GM18519 (cell line): Measurements from ENCODE around the gene BBLN.

ENCODE experiments used
- ATAC-seq: cut with Tn5 transposase; IDR thresholded peaks from one replicate; pipeline ENCODE4 v1.9.1; 2021; ENCODE audit warnings: mild to moderate bottlenecking, moderate library complexity; ENCODE audit not compliant: unreplicated experiment, low FRiP score

Gene BBLN

DNA sequence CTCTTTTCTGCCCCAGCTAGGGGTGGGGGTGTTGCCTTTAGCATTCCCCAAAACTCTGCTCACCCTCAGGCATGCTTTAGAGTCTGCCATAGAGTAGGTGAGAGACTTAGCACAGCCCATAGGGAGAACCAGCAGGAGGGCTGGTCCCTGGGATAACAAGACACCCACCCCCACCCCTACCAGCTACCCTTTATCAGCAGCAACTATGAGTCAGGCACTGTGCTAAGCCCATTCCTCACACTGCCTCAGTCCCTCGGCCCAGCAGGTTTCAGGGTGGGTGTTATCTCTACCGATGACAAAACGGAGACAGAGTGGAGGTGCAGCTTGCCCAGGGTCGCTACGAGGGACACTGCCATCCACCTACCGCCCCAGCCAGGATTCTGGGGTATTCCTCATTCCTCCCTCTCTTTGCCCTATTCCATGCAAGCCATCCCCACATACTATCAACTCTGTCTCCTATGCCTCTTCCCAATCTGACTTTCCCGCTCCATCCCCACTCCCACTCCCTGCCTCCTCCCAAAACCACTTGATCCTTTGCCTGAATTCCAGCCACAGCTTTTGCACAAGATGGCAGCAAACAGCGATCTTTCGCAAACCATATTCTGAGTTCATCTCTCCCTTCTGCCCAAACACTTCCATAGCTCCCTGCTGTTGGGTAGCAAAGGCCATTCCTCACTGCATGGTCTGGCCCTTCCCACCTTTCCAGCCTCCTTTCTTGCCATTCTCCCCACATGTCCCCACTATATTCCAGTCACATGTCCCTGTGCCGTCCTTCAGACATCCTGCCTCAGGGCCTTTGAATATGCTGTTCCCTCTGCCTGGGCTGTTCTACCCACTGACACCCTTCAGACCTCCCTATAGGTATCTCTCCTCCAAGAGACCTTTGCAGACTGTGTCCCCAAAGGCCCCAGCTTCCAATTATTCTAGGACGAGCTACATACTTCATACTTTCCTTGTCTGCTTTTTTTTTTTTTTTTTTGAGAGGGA lies 26.2 kb downstream of the BBLN start:
- no peak for ATAC-seq

DNA sequence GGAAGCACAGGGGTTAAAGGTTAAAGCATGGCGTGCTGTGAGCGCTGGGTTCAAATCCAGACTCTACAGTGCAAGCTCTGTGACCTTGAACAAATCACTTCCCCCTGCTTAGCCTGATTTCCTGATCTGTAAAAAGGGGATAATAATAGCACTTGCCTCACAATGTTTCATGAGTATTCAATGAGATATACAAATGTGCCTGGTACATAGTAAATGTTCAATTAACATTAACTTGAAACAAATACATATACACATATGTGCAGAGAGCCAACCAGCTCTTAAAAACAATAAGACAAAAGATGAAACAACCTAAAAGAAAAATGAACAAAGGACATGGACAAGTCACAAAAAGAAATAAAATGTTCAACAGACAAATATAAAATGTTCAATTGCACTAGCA lies 27.3 kb downstream of the BBLN start:
- ATAC-seq: no peak

DNA sequence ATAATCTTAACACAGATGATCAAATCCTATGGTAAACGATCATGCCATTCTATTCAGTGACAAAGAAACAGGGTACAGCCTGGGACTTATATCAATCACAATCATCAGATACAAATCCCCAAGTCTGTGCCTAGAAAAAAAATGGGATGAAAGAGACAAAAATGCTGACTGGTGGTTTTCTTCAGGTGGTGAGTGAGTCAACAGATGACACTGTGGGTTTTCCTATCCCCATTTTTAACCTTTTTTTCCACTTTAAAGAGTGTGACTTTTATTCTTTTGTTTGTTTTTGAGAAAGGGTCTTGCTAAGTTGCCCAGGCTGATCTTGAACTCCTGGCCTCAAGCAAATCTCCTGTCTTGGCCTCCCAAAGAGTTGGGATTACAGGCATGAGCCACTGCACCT lies 28.1 kb downstream of the BBLN start:
- ATAC-seq: no peak

GRCh38 chr9:128190013-128190412 lies 29.9 kb downstream of the BBLN start:
- ATAC-seq: no peak

DNA sequence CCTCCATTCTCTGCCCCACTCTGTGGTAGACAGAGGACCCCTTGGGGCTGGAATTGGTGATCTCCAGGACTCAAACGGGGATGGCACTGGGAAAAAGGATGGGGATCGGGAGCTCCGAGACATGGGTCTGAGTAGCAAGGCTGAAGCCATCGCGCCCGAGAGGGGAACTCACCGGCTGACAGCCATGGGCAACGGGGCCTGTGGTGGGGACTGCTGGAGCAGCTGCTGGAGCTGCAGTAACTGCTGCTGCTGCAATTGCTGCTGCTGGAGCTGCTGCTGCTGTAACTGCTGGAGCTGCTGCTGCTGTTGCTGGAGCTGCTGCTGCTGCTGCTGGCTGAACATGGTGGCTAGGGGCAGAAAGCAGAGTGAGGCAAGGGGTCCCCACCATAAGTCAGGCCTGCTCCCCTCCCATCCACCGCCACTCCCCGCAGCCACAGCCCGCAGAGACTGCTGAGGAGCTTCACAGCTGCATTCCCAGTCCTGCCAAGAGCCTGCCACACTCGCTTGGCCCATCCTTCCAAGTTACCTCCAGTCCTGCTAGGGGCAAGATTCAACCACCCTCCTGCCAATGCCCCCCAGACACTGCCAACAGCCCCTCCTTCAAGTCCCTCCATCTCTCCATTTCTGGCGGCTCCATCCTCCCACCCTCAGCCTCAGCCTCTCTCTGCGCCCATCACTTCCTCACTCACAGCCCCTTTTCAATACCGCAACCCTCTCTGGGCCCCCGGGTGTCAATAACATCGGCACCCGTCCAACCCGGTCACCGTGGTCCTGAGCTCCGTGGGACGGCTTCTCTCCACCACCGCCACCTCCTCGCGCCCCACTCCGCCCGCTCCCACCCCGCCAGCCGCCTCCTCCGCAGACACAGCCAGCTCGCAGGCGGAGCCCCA lies 30.7 kb downstream of the BBLN start:
- ATAC-seq: no peak

DNA sequence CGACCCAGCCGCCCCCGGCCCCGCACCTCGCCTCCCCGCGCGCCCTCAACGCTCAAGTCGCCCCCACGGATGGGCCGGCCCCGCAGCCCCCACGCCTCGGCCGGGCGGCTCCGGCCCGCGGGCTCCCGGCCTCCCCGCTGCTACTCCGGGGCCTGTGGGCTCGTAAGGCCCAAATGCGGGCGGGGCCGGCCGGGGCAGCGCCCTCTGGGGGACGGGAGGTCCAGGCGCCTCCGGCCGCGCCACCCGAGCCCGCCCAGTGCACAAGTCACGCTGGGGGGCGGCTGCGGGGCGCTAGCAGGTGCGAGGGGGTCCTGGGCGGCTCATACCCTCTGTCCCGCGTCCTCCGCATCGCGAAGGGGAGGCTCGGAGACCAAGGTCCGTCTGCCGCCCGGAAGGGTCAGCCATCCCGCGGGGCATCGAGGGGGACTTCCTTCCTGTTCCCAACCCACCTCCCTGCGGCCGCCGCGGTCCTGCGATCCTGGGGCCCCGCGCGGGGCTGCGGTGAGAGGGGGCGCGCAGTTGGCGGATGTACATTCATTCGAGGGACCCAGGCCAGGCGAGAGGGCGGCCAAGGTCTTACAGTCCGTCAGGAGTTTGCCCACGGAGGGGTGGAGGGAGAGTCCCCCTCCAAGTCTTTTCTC lies 31.5 kb downstream of the BBLN start, which contains the start of gene CIZ1:
TSS of gene CIZ1 (minus strand) at position 167 of the 641 bp plus-strand sequence. CDS start 715 bp downstream, outside the sequence.
- ATAC-seq: peak; percentile 41

GRCh38 chr9:128192601-128193371 lies 32.7 kb downstream of the BBLN start:
- ATAC-seq: peak; percentile 59

- no peak for ATAC-seq
These were observed 33.5 kb downstream of the BBLN start for GRCh38 chr9:128193469-128194096.

GRCh38 chr9:128201441-128202369 lies 41.6 kb downstream of the BBLN start:
- ATAC-seq: no peak

- ATAC-seq: no peak
These were observed 42.6 kb downstream of the BBLN start for GRCh38 chr9:128202648-128203023.

DNA sequence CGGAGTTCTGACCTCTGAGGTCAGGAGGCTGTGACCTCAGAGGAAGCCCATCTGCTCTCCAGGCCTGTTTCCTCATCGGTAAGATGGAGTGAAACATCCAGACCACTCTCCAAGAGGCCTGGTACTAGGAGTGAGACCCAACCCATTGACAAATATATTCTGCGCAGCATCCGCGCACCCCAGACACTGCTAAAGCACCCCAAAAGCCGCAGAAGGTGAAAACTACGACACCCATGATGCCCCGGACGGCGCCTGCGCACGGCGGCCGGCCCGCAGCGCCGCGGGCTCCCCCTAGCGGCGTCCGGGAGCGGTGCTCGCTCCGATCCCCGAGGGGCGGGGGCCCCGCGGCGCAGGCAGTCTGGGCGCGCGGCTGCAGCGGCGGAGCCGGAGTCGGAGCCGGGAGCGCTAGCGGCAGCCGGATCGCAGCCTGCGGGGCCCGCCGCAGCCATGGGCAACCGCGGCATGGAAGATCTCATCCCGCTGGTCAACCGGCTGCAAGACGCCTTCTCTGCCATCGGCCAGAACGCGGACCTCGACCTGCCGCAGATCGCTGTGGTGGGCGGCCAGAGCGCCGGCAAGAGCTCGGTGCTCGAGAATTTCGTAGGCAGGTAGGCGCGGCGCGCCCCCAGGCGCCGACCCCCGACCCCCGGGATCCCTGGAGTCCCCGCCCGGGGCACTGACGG lies 43.1 kb downstream of the BBLN start, which contains the start of gene DNM1:
TSS of gene DNM1 (plus strand) at position 356 of the 683 bp plus-strand sequence. CDS start at position 448, 92 bp downstream.
- ATAC-seq: peak; percentile 71

GRCh38 chr9:128203707-128204551 lies 43.9 kb downstream of the BBLN start:
- ATAC-seq: no peak

DNA sequence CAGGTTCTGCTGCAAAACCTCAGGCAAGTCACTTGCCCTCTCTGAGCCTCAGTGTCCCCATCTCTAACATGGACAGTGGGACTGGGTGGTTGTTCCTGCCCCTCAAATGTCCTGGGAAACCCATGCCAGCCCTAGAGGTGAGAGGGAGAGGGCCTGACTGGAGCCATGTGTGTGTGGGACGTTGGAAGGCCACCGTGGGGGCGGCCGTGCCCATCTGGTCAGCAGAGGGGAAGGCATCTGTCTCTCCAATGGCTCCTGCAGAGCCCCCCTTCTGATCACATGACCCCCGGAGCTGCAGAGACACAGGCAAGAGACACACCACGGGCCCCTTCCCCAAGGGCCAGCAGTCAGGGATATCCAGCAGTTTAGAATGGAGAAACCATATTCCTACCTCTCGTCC lies 44.8 kb downstream of the BBLN start:
- ATAC-seq: no peak

DNA sequence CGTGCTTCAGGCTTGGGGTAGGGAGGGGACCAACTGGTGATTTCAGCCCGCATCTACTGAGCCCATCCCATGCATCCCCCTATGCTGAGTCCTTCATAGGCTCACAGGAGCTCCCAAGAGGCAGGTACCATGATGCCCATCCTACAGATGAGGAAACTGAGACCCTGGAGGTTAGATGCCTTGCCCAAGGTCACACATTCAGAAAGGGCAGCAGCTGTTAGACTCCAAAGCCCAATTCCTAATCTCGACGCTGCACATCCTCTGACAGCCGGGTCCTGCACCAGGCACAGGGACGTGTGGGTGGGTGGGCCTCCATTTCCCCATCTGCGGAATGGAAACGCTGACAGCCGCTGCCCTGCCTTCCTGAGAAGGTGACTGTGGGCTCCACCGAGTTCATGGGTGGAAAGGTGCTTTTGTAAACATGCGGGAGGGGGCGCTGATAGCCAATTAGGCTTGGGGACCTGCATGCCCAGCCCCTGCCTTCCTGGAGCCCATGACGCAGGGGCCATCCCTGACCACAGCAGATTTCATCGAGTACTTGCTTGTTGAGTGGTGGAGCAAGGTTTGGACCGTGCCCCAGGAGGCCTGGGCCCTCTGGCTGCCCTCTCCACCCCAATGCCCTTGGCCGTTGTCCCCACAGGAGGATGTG lies 45.4 kb downstream of the BBLN start:
- ATAC-seq: no peak

DNA sequence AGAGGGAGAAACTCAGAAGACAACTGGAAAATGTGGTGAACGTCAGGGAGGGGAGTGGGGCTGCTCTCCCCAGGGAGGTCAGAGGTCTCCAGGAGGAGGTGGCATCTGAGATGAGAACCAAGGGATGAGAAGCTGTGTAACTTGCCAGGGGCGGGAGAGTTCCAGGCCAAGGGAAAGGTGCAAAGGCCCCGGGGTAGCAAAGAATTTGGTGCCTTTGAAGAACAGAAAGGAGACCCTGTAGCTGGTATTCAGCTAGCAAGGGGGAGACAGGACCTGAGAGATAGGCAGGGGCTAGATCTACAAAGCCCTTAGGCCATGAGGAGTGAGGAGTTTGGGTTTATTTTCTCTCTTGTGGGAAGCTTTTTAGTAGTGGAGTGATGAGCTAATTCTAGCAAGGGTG lies 46.4 kb downstream of the BBLN start:
- no peak for ATAC-seq
